Activated naive CD8-positive, alpha-beta T cell (primary cell): ENCODE measurements around the gene COL18A1.

Source experiments
- H3K27ac Mint-ChIP-seq: one replicate; pipeline ENCODE4 v1.8.0; 2021; ENCODE audit warnings: mixed read lengths
- H3K27me3 Mint-ChIP-seq: one replicate; pipeline ENCODE4 v1.8.0; 2021; ENCODE audit warnings: mixed read lengths
- H3K36me3 Mint-ChIP-seq: one replicate; pipeline ENCODE4 v1.8.0; 2021; ENCODE audit warnings: mixed read lengths
- H3K4me1 Mint-ChIP-seq: one replicate; pipeline ENCODE4 v1.8.0; 2021; ENCODE audit warnings: low read depth, mixed read lengths
- H3K4me3 Mint-ChIP-seq: one replicate; pipeline ENCODE4 v1.8.0; 2021; ENCODE audit warnings: mild to moderate bottlenecking, mixed read lengths
- H3K9me3 Mint-ChIP-seq: one replicate; pipeline ENCODE4 v1.8.0; 2021; ENCODE audit warnings: low read depth, mixed read lengths

COL18A1 gene

GRCh38 chr21:45546636-45547544 is 141.9 kb downstream of the COL18A1 start:
- Mint-ChIP-seq H3K36me3 (no peaks in the 10 kb centered on the region), H3K27ac (no peak overlapping the region), H3K4me1 (peaks cover 25% of the 10 kb centered on the region), H3K9me3 (no peaks in the 10 kb centered on the region), H3K27me3 (no peaks in the 10 kb centered on the region), H3K4me3 (no peak overlapping the region)

DNA sequence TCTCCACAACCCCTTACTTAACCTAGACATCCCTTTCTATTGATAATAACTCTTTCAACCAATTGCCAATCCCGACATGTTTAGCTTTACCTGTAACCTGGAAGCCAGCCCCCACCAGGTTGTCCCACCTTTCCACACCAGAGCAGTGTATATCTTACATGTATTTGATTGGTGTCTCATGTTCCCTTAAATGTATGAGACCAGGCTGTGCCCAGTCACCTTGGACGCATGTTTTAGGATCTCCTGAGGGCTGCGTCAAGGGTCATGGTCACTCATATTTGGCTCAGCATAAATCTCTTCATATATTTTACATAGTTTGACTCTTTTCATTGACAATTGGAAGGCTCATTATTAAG is 142.6 kb downstream of the COL18A1 start:
- H3K4me3 Mint-ChIP-seq: no peak overlapping the region
- H3K36me3 Mint-ChIP-seq: no peaks in the 10 kb centered on the region

GRCh38 chr21:45548711-45549491 is 143.9 kb downstream of the COL18A1 start:
- H3K4me1 Mint-ChIP-seq: peaks cover 30% of the 10 kb centered on the region

More for the DNA sequence above, 142.6 kb downstream of the COL18A1 start:
- Mint-ChIP-seq H3K27me3 (no peaks in the 10 kb centered on the region), H3K4me1 (peaks cover 27% of the 10 kb centered on the region), H3K27ac (no peak overlapping the region), H3K9me3 (no peaks in the 10 kb centered on the region)

DNA sequence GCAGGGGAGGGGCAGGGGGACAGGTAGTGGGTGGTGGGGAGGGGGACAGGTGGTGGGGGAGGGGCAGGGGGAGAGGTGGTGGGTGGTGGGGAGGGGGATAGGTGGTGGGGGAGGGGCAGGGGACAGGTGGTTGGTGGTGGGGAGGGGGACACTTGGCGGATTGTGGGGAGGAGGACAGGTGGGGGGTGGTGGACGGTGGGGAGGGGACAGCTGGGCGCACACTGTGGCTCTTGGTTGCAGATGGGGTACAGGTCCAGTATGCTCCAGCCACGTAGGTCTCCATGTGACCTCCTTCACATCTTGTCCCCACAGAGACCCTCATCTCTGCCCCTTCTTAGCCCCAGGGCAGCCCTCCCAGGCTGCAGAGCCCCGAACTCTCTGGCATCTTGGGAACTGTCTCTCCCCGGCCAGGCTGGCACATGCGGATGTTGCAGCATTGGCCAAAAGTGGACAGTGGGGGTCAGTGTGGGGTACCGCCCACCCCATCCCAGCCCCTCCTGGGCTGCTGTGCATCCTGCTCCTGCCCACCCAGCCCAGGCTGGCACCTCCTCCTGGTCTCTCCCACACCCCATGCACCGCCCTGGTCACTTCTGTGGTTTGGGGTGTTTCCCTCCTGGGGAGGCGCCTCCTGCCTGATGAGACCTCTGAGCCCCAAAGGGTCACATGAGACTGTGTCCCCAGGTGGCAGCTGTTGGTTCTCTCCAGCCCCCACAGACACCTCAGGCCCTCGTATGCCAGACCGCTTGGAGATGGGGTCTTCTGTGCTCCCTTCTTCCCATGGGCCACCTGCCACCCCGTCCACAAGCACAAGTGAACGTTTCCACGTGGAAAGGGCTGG is 144.9 kb downstream of the COL18A1 start:
- no peaks in the 10 kb centered on the region for H3K9me3 Mint-ChIP-seq
- peaks cover 35% of the 10 kb centered on the region for H3K4me1 Mint-ChIP-seq
- H3K36me3 Mint-ChIP-seq: no peaks in the 10 kb centered on the region
- H3K27ac Mint-ChIP-seq: peak overlapping the region; percentile 90
- peak overlapping the region; percentile 83 for H3K4me3 Mint-ChIP-seq
- no peaks in the 10 kb centered on the region for H3K27me3 Mint-ChIP-seq

More at GRCh38 chr21:45548711-45549491, 143.9 kb downstream of the COL18A1 start:
- Mint-ChIP-seq H3K27ac (peak overlapping the region; percentile 88), H3K36me3 (no peaks in the 10 kb centered on the region), H3K9me3 (no peaks in the 10 kb centered on the region), H3K27me3 (no peaks in the 10 kb centered on the region), H3K4me3 (peak overlapping the region; percentile 47)

- no peaks in the 10 kb centered on the region for H3K36me3 Mint-ChIP-seq
- H3K9me3 Mint-ChIP-seq: no peaks in the 10 kb centered on the region
- no peaks in the 10 kb centered on the region for H3K27me3 Mint-ChIP-seq
- H3K4me3 Mint-ChIP-seq: peak overlapping the region; percentile 83
- H3K4me1 Mint-ChIP-seq: peaks cover 35% of the 10 kb centered on the region
- H3K27ac Mint-ChIP-seq: peak overlapping the region; percentile 95
These were observed 145.7 kb downstream of the COL18A1 start for GRCh38 chr21:45550522-45551210.

- Mint-ChIP-seq H3K27me3 (no peaks in the 10 kb centered on the region), H3K4me1 (peaks cover 35% of the 10 kb centered on the region), H3K9me3 (no peaks in the 10 kb centered on the region), H3K27ac (peak overlapping the region; percentile 95), H3K36me3 (no peaks in the 10 kb centered on the region), H3K4me3 (peak overlapping the region; percentile 83)
These were observed 146.4 kb downstream of the COL18A1 start for GRCh38 chr21:45551316-45551715.

GRCh38 chr21:45551783-45552695 is 147.1 kb downstream of the COL18A1 start:
- Mint-ChIP-seq H3K4me1 (peaks cover 35% of the 10 kb centered on the region), H3K27ac (peak overlapping the region; percentile 95), H3K36me3 (no peaks in the 10 kb centered on the region), H3K9me3 (no peaks in the 10 kb centered on the region), H3K27me3 (no peaks in the 10 kb centered on the region), H3K4me3 (peak overlapping the region; percentile 83)

GRCh38 chr21:45552696-45553391 is 147.9 kb downstream of the COL18A1 start:
- H3K36me3 Mint-ChIP-seq: no peaks in the 10 kb centered on the region
- H3K27ac Mint-ChIP-seq: no peak overlapping the region
- H3K9me3 Mint-ChIP-seq: no peaks in the 10 kb centered on the region
- H3K4me3 Mint-ChIP-seq: peak overlapping the region; percentile 17
- H3K4me1 Mint-ChIP-seq: peaks cover 35% of the 10 kb centered on the region
- H3K27me3 Mint-ChIP-seq: no peaks in the 10 kb centered on the region

- no peaks in the 10 kb centered on the region for H3K27me3 Mint-ChIP-seq
- H3K36me3 Mint-ChIP-seq: no peaks in the 10 kb centered on the region
- H3K4me1 Mint-ChIP-seq: peaks cover 28% of the 10 kb centered on the region
- H3K4me3 Mint-ChIP-seq: peak overlapping the region; percentile 93
- peak overlapping the region; percentile 94 for H3K27ac Mint-ChIP-seq
- no peaks in the 10 kb centered on the region for H3K9me3 Mint-ChIP-seq
These were observed 149.7 kb downstream of the COL18A1 start for GRCh38 chr21:45554477-45555175.

DNA sequence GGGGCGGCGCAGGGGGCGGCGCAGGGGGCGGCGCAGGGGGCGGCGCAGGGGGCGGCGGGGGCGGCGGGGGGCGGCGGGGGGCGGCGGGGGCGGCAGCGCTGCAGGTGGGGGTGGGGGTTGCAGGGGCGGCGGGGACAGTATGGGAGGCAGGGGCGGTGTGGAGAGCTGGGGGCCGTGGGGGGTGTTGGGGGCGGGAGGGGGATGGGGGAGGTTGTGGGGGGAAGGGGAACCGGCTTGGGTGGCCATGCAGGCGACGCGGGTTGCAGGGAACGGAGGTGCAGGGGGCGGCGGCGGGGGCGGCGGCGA is 150.2 kb downstream of the COL18A1 start:
- H3K27ac Mint-ChIP-seq: no peak overlapping the region
- H3K36me3 Mint-ChIP-seq: no peaks in the 10 kb centered on the region
- H3K27me3 Mint-ChIP-seq: no peaks in the 10 kb centered on the region
- H3K9me3 Mint-ChIP-seq: no peaks in the 10 kb centered on the region
- peaks cover 26% of the 10 kb centered on the region for H3K4me1 Mint-ChIP-seq
- H3K4me3 Mint-ChIP-seq: no peak overlapping the region

DNA sequence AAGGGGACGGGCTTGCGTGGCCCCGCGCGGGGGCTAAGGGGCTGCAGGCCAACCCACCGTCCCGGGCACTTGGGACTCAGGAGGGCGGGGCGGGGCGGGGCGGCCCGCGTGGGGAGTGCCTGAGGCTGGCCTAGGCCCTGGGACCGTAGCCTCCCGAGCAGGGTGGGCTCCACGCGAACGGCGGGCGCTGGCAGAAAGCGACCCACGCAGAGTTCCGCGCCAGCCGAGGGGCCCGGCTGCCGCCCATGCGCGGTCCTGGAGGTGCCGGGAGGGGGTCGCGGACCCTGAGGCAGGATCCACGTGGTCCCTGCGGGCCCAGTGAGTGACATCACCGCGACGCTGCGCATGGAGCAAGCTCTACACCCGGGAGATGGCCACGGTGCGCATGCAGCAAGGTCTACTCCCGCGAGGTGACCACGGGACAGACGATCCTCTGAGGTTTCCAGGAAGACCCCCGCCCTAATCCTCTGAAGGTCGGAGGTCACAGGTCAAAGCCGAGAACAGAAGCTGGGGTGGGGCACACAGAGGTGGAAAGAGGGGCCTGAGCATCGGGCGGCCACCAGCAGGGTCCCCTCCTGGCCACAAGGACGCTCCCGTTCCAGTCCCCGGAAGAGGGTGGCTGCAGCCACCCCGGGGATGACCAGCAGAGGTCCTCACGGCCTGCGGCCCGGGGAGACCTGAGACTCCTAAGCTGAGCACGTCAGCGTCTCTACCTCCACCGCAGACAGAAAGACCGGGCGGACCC is 150.8 kb downstream of the COL18A1 start:
- Mint-ChIP-seq H3K27me3 (no peaks in the 10 kb centered on the region), H3K9me3 (no peaks in the 10 kb centered on the region), H3K4me3 (peak overlapping the region; percentile 52), H3K4me1 (peaks cover 21% of the 10 kb centered on the region), H3K36me3 (no peaks in the 10 kb centered on the region), H3K27ac (peak overlapping the region; percentile 58)

DNA sequence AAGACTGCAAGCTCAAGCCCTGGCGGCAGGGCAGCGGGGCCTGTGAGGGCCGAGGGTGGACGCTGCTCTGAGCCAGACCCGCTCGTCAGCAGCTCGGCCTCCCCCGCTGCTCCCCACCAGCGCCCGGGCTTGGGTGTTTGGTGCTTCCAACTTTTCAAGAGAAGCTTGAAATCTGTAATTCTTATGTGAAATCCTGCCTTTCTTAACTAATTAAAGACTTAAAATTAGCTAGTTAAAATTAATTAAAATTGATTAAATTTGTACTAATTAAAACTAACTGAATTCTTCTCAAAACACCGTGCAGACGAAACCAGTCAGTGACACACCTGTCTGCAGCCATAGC is 151.3 kb downstream of the COL18A1 start:
- Mint-ChIP-seq H3K27ac (no peak overlapping the region), H3K27me3 (no peaks in the 10 kb centered on the region), H3K4me3 (no peak overlapping the region), H3K4me1 (peaks cover 16% of the 10 kb centered on the region), H3K36me3 (no peaks in the 10 kb centered on the region), H3K9me3 (no peaks in the 10 kb centered on the region)
